Kidney (tissue), 14 donors: Measurements from ENCODE around the gene METTL14. TPM values are rescaled to one million over a fixed set of nuclear protein-coding genes. Genes with fewer than 3 reads are reported as not detected.

Experiments
- DNase-seq, 5 donors: peaks; one replicate each; pipeline ENCODE4 v3.0.0-alpha.2; 2013 to 2020
- FAIRE-seq: peaks from 2 replicates; lab custom pipeline; 2012; peaks lifted over from hg19 to GRCh38; lab: Jason Lieb, UNC
- H3K27ac ChIP-seq, 2 donors: one replicate each; pipeline ENCODE4 v1.7.0; 2013; ENCODE audit warnings: low read depth in 2 of 2, low read length in 2 of 2, inconsistent platforms in 1 of 2
- H3K27me3 ChIP-seq: one replicate; pipeline ENCODE4 v1.7.1; 2013; ENCODE audit warnings: low read length, inconsistent platforms; ENCODE audit not compliant: control insufficient read depth, insufficient read depth
- H3K36me3 ChIP-seq, 3 donors: one replicate each; pipeline versions ENCODE4 v1.7.0 to v1.7.1; 2013; ENCODE audit warnings: low read length in 3 of 3, control low read depth in 1 of 3, inconsistent platforms in 1 of 3; ENCODE audit not compliant: insufficient read depth in 3 of 3, control insufficient read depth in 2 of 3
- H3K4me1 ChIP-seq, 3 donors: one replicate each; pipeline versions ENCODE4 v1.7.0 to v1.7.1; 2013; ENCODE audit warnings: low read length in 3 of 3, inconsistent platforms in 1 of 3, low read depth in 1 of 3; ENCODE audit not compliant: control insufficient read depth in 2 of 3, insufficient read depth in 2 of 3
- H3K4me3 ChIP-seq, 3 donors: one replicate each; pipeline versions ENCODE4 v1.7.0 to v1.8.1; 2013; ENCODE audit warnings: low read length in 3 of 3, control low read depth in 1 of 3, inconsistent platforms in 1 of 3
- H3K9ac ChIP-seq, 3 donors: one replicate each; pipeline versions ENCODE4 v1.7.0 to v1.7.1; 2013; ENCODE audit warnings: low read length in 3 of 3, control low read depth in 1 of 3, inconsistent platforms in 1 of 3
- H3K9me3 ChIP-seq, 3 donors: one replicate each; pipeline versions ENCODE4 v1.7.0 to v1.7.1; 2013; ENCODE audit warnings: low read length in 3 of 3, control low read depth in 1 of 3, inconsistent platforms in 1 of 3; ENCODE audit not compliant: control insufficient read depth in 2 of 3, insufficient read depth in 1 of 3
- intact Hi-C: fragments of 100-400 bp; cut with DNase I; formaldehyde crosslinking; loops from one replicate; pipeline ENCODE4 v1.11.1; 2022
- polyA plus RNA-seq: library from polyadenylated mRNA; stranded (reverse); fragments of 350-450 nt; fragmentation: Illumina TruSeq; extraction: RNeasy Lipid Tissue Mini Kit (QIAGEN cat#74804); gene quantifications from one replicate; pipeline ENCODE4 v1.2.3, GENCODE V29; 2014; ENCODE audit warnings: low read depth, low replicate concordance; ENCODE audit not compliant: insufficient read depth
- total RNA-seq: library from RNA; stranded (reverse); fragmentation: NEBNext Ultra II Directional; extraction: Animal tissue kit (Norgen Biotek cat#: 25700); gene quantifications from one replicate; pipeline ENCODE4 v1.2.1, GENCODE V29; 2021
- TF ChIP-seq, protein P1 (sequence below): IDR thresholded peaks from 3 replicates; pipeline ENCODE4 v1.5.1; 2012; ENCODE audit warnings: mild to moderate bottlenecking, moderate library complexity, borderline replicate concordance; ENCODE audit not compliant: insufficient read depth; ENCODE audit errors: extremely low read depth
- donor health status: control.
- donor health status: control.
- donor health status: control.
- donor health status: control.
- donor health status: control.
- donor health status: DM: yes; HTN: yes; CAD: no.
- donor health status: Normal renal cell carcinoma (clear cell type).

Gene METTL14
- total and polyA plus RNA-seq, 2 donors from 2014 or later: 10.1 to 46.4 TPM

DNA sequence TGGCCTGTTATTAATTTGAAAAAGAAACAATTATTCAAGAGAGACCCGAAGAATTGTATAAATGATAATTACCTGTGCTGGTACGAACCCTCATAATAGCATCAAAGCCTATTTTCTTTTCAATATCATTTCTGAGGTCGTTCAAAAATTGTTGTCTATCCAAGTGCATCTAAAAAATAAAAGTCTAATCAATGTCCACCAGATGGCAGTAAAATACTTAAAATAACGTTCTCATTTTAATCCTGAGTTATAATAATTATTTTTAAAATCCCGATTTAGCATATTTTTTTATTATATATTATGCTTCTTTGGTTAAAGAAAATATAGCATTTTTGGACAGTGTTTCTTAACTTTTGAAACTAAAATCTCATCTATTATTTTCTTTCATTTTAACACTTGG lies 55.7 kb downstream of the METTL14 start:
- intact Hi-C loops: no loop called here
- Histone ChIP-seq H3K4me3 (no peak overlapping the region), H3K27ac (no peak overlapping the region), H3K36me3 (peaks cover 5 to 12% (median 8%) of the 10 kb centered on the region in 3 donors), H3K27me3 (no peaks in the 10 kb centered on the region), H3K9ac (no peak overlapping the region), H3K4me1 (no peaks in the 10 kb centered on the region), H3K9me3 (no peaks in the 10 kb centered on the region)
- DNase-seq: peak in 1 of 5 donors; percentile 15
- peak; percentile 97 for FAIRE-seq
- TF ChIP-seq, protein P1, sequence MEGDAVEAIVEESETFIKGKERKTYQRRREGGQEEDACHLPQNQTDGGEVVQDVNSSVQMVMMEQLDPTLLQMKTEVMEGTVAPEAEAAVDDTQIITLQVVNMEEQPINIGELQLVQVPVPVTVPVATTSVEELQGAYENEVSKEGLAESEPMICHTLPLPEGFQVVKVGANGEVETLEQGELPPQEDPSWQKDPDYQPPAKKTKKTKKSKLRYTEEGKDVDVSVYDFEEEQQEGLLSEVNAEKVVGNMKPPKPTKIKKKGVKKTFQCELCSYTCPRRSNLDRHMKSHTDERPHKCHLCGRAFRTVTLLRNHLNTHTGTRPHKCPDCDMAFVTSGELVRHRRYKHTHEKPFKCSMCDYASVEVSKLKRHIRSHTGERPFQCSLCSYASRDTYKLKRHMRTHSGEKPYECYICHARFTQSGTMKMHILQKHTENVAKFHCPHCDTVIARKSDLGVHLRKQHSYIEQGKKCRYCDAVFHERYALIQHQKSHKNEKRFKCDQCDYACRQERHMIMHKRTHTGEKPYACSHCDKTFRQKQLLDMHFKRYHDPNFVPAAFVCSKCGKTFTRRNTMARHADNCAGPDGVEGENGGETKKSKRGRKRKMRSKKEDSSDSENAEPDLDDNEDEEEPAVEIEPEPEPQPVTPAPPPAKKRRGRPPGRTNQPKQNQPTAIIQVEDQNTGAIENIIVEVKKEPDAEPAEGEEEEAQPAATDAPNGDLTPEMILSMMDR: peak; percentile 28

DNA sequence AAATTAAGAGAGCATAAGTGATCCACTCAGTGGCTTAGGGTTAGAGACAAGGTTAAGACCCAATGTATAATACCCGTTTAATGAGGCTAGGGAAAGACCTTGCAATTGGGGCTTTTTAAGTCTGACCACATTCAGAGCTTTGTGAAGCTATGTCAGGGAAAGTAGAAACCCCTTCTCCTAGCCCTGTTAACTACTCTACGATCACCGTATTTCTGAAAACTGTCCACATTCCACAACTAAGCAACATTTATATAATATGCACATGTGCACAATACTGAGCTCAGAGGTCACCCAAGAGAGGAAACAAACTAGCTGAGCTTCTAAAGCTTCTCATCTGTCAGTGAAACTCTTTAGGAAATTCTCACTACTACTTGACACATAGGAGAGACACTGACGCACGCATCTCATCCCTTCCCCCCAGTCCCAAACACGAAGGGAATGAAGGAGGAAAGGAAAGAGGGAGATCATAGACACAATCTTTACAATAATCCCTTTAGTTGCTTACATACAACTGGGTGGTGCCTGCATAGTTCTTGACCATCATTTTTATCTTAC lies 56.2 kb downstream of the METTL14 start:
- peak overlapping the region in 1 of 3 donors; percentile 1 for H3K9ac ChIP-seq
- H3K36me3 ChIP-seq: peaks cover 5 to 12% (median 8%) of the 10 kb centered on the region in 3 donors
- H3K4me1 ChIP-seq: no peaks in the 10 kb centered on the region
- H3K9me3 ChIP-seq: no peaks in the 10 kb centered on the region
- no peak overlapping the region for H3K4me3 ChIP-seq
- no peak for FAIRE-seq
- TF ChIP-seq, protein P1: no peak
- peak in 1 of 5 donors; percentile 18 for DNase-seq
- intact Hi-C loops: no loop called here
- H3K27me3 ChIP-seq: no peaks in the 10 kb centered on the region
- H3K27ac ChIP-seq: peak overlapping the region in 1 of 2 donors; percentile 9

DNA sequence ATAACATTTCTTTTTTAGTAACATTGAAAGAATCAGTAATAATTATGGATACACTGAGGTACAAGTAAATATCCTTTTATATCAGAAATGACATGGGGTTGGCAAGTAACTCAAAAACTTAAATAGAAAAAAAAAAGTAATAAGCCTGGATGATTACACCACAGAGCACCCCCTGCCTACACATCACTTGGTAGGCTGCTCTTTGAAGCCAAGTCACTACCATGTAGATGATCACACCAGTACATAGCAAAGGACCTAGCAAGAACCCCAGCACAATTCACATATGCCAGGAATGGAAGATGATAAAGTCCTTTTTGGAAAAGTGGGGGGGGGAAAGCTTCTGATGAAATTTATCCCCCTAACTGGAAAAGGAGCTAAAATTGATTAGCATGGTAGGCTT lies 56.9 kb downstream of the METTL14 start:
- H3K4me3 ChIP-seq: no peak overlapping the region
- H3K36me3 ChIP-seq: peaks cover 5 to 12% (median 8%) of the 10 kb centered on the region in 3 donors
- H3K27me3 ChIP-seq: no peaks in the 10 kb centered on the region
- no peaks in the 10 kb centered on the region for H3K4me1 ChIP-seq
- H3K27ac ChIP-seq: no peak overlapping the region
- TF ChIP-seq, protein P1: no peak
- H3K9ac ChIP-seq: no peak overlapping the region
- H3K9me3 ChIP-seq: no peaks in the 10 kb centered on the region
- FAIRE-seq (no peak), DNase-seq (no peak)
- intact Hi-C loops: no loop called here

DNA sequence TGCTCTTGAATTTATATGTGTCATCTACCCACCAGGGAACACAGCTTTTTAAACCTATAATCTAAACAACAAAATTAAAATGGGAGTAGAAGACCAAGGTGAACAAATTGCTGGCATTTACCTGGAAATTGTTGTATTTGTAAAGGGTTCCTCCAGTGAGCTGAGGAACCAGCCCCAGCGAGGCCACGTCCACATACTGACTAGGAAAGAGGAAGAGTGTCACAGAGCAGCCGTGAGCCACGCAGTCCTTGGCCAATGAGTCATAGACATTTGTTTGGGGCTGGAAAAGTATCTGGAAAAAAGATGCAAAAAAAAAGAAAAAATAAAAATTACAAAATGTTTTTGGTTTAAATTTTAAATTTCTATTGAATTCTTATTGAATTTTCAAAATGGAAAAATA lies 58.7 kb downstream of the METTL14 start:
- Histone ChIP-seq H3K27ac (no peak overlapping the region), H3K9ac (no peak overlapping the region), H3K36me3 (peaks cover 5 to 8% (median 7%) of the 10 kb centered on the region in 3 donors), H3K9me3 (no peaks in the 10 kb centered on the region), H3K4me1 (no peaks in the 10 kb centered on the region), H3K27me3 (no peaks in the 10 kb centered on the region), H3K4me3 (no peak overlapping the region)
- DNase-seq: peak in 1 of 5 donors; percentile 33
- FAIRE-seq: no peak
- TF ChIP-seq, protein P1: no peak
- intact Hi-C loops: no loop called here
